Suprapubic skin (tissue), 4 donors: Measurements from ENCODE around the gene CSGALNACT2.

ENCODE experiments used
- CTCF ChIP-seq, 2 donors: fragments of 200-600 bp in 1 of 2; fragments of 450-650 bp in 1 of 2; sonication (generic) in 1 of 2; IDR thresholded peaks; one replicate each; pipeline ENCODE4 v1.5.1; 2016 to 2019; ENCODE audit warnings: antibody characterized with exemption in 2 of 2, mild to moderate bottlenecking in 1 of 2, moderate library complexity in 1 of 2
- EP300 ChIP-seq: sonication (generic); formaldehyde crosslinking; IDR thresholded peaks from one replicate; pipeline ENCODE4 v1.6.1; 2017; ENCODE audit warnings: antibody characterized with exemption
- POLR2A ChIP-seq, 2 donors: fragments of 450-650 bp; IDR thresholded peaks; one replicate each; pipeline ENCODE4 v1.6.1; 2017; ENCODE audit warnings: antibody characterized with exemption in 2 of 2, mild to moderate bottlenecking in 2 of 2, moderate library complexity in 2 of 2
- POLR2AphosphoS5 ChIP-seq, 3 donors: sonication (generic); formaldehyde crosslinking; IDR thresholded peaks; one replicate each; pipeline ENCODE4 v1.6.1; 2017; ENCODE audit warnings: antibody characterized with exemption in 3 of 3

- TF ChIP-seq CTCF (IDR thresholded peaks at IDR 0.05) (no peak), EP300 (no peak), POLR2A (IDR thresholded peaks at IDR 0.05) (no peak), POLR2AphosphoS5 (IDR thresholded peaks at IDR 0.05) (no peak)
Observed at GRCh38 chr10:43203448-43204041, 65.3 kb downstream of the CSGALNACT2 start.
